Tongue (tissue), 2 donors: Measurements from ENCODE around the gene WDR54. TPM values are rescaled to one million over a fixed set of nuclear protein-coding genes. Genes with fewer than 3 reads are reported as not detected.
A peak's percentile ranks its signal among the peaks of the same experiment; 100 is the strongest.
"Not testable (repeated sequence)": the region's sequence is repeated elsewhere in the genome, so short reads cannot be mapped to it uniquely, and the experiment has no call there.

Experiments
- DNase-seq: peaks from one replicate; pipeline ENCODE4 v3.0.0-alpha.2; 2015
- total RNA-seq: library from RNA; depleted of rRNA; stranded (reverse); fragments of >200 nt; gene quantifications from one replicate; pipeline ENCODE4 v1.2.3, GENCODE V29; 2014

WDR54 gene
- total RNA-seq, 1 donor from 2014 or later: 11.2 TPM

DNA sequence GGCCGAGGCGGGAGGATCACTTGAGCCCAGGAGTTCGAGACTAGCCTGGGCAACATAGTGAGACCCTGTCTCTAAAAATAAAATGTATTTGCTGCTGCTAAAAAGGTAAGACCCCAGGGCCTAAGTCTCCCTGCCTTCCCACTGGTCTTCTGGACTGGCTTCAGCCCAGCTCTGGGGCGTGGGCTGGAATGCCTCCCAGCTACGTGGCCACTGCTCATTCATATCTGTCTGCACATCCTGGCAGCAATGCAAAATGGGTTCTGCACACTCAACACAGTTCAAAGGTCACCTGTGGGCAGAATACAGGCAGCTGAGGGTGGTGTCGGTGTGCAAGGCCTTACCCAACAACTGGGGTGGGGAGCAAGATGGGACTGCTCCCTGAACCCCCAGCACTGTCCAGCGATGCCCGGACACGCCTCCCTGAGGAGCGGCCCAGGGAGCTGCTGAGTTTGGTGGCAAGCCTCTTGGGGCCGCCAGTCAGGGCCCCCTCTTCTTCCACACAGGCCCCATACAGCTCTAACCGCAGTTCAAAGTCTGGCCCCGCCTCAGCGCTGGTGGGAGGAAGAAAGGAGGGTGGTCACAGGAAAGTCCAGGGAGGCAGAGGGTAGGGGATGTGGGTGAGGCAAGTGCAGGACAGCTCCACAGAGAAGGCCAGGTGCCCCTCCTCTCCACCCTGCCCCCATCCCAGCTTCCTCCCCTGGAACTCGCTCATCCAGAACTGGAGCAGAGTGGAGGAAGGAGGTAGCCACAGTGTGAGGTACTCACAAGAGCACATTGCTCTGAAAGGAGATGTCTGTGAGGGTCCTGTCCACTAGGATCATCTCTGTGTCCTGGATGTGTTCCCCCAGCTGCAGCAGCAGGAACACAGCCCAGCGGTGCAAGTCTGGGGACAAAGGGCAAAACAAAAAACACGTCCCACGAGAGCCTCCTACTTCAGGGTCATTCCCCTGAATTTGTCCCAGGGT lies 8.2 kb downstream of the WDR54 start:
- DNase-seq: no peak

DNA sequence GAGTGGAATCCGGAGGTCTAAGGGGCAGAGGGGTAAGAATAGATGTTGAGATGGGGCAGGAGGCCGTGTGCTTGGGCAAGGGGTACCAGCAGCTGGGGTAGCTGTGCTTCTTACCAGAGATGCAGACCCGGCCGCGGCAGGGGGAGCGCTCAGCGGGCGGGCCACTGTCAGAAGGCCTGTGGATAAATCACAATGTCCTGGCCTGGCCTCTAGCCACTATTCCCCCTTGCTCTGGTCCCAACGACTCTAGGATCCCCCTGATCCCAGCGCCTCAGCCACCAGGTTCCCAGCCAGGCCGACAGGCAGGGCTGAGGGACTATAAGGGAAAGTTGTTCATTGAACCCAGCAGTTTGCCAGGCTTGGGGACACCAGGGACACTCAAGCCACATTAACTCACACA lies 9.0 kb downstream of the WDR54 start:
- DNase-seq: no peak

- no peak for DNase-seq
Measured at GRCh38 chr2:74436111-74436805, 14.7 kb downstream of the WDR54 start.

GRCh38 chr2:74436848-74437695 lies 15.5 kb downstream of the WDR54 start:
- no peak for DNase-seq

DNA sequence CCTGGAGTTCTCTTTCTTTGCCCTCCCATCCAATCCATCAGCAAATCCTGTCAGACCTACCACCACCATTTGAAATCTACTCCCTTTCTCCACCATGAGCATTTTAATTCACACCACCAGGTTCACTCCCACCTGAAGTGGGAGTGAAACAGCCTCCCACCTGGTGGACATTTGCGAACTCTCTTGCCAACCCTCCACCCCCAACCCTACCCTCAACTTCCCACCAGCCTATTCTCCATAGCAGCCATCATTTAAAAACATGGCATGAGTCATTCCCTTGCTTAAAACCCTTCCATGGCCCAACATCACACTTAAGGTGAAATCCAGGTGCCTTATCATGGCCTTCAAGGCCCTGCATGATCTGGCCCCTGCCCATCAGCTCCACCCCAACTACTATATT lies 16.7 kb downstream of the WDR54 start:
- no peak for DNase-seq

DNA sequence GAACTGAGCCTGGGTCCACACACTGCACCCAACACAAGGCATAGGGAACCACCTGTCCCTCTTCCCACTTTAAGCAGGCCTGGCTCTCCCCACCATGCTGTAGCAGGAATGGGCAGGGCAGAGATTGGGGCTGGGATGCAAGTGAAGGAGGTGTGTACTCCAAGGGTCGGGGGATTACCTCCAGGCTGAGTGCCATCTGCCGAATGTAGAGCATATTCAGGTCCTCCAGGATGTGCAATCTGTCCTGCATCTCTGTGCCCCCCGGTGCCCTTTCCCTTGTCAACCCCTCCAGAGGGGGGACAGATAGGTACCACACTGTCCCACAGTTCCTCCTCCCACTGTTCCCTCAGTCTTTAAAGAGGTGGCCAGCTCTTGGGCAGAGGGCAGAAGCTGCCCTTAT lies 17.8 kb downstream of the WDR54 start:
- DNase-seq: no peak

DNA sequence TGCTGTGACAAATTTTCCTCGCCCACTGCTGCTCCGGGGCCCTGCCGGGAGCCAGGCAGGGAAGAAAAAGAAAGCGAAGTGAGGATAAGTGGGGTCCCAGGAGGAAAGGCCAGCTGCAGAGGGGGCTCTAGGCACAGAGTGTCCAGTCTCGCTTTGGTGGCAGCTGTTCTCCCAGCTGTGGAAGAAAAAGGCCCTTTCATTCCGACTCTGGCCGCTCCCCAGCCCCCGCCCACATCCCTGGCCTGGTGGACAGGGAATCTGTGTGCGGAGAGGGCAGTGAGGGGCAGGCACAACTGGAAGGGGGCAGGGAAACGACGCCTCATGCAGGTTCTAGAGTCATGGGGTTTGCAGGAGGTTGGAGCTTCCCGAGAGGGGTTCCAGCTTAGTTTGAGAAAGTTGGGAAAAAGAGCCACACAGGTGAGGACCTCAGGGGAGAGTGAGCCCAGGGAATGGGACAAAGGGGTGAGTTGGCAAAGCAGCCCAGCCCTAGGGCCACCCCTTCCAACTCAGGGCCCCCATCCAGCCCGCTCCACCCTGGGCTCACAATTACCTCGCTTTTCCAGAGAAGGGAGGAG lies 18.4 kb downstream of the WDR54 start:
- DNase-seq: peak; percentile 98

- DNase-seq: peak; percentile 98
Measured at GRCh38 chr2:74440378-74441169, 19.0 kb downstream of the WDR54 start.

GRCh38 chr2:74441170-74441689 lies 19.7 kb downstream of the WDR54 start:
- peak; percentile 44 for DNase-seq

GRCh38 chr2:74441690-74442482 lies 20.4 kb downstream of the WDR54 start, which contains the start of gene RTKN:
Gene RTKN, minus strand, starts transcription at chr2:74441937. Its CDS starts 121 bp downstream, at chr2:74441816.
- DNase-seq: peak; percentile 59

DNA sequence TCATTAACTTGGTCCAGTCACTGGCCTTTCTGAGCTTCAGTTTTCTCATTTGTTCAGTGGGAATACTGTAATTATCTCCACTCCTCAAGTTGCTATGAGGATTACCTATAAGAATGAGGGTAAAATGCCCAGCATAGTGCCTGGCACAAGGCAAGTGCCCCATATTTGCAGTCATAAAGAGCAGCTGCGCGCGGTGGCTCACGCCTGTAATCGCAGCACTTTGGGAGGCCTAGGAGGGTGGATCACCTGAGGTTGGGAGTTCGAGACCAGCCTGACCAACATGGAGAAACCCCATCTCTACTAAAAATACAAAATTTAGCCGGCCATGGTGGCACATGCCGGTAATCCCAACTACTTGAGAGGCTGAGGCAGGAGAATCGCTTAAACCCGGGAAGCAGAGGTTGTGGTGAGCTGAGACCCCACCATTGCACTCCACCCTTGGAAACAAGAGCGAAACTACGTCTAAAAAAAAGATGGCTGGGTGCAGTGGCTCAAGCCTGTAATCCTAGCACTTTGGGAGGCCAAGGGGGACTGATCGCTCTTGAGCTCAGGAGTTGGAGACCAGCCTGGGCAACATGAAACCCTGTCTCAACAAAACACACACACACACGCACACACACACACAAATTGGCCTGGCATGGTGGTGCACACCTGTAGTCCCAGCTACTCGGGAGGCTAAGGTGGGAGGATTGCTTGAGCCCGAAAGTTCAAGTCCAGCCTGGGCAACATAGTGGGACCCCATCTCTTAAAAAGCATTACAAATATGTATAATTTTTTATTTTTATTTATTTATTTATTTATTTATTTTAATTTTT lies 21.2 kb downstream of the WDR54 start:
- not testable (repeated sequence) for DNase-seq

DNA sequence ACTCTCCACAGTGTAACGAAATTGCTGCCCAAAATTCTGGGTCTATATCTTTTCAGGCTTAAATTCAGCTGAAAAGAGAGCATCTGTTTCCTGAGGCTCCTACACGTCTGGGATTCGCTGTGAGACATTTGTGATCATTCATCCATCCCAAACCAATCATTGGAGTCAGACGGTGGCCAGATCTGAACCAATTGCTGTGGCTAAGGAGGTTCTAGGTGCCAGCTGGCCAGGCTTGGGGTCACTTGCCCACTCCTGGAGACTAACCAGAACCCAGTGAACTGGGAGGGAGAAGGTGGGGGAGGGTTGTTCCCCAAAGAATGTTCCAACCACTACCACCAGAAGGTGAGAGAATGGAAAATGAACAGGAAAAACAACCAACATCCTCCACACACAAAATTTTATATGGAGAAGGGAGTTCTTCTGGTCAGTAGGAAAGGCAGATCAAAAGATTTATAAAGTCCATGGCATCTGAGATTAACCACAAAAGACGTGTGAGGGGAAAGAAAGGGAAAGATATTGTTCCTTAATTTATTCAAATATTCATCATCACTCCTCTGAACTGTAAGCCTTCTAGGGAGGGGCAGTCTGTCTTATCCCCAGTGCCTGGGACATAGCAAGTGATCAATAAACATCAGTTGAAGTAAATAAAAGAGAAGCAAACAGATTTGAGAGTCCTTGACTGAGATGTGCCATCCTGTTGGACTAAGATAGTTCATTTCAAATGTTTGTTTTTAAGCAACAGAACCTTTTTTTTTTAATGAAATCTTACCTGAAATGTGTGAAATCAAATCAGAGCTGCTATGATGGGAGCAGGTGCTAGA lies 23.2 kb downstream of the WDR54 start:
- DNase-seq: no peak

GRCh38 chr2:74447230-74447999 lies 25.9 kb downstream of the WDR54 start:
- DNase-seq: no peak

DNA sequence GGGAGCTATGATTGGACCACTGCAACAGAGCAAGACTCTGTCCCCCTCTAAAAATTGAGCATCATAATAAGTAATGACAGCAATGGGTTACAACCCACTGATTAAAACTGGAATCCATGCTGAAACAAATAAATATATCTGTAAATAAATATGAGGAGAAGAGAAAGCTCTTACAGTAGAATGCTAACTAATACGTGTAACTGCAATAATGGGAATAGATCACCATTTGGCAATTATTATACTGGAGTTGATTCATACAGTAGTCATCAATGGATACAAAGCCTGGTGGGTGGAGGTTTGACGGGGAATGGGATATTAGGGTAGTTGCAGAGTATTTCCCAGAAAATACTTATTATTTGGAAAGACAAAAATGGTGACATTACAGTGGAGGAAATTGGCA lies 27.2 kb downstream of the WDR54 start:
- no peak for DNase-seq

DNA sequence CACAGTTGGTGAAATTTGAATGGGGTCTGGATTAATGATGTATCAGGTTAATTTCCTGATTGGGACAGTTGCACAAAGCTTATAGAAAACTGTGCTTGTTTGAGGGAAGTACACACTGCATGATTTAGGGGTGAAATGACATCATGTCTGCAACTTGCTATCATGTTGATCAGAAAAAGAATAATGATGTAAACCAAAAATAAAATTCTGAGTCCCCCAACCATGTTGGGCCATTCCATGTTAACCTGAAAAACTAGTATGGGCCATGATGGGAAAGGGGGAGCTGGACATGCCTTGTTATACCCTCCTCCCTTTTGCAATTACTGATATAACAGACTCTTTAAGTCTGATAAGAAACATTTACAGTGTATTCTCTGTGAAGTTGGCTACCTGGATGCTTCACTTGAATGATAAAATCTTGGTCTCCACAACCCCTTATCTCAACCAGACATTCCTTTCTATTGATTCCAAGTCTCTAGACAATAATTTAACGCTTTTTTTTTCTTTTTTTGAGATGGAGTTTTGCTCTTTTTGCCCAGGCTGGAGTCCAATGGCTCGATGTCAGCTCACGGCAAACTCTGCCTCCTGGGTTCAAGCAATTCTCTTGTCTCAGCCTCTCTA lies 29.1 kb downstream of the WDR54 start:
- no peak for DNase-seq

- peak; percentile 99 for DNase-seq
Measured at GRCh38 chr2:74454654-74455511, 33.4 kb downstream of the WDR54 start, which contains the start of gene INO80B. Gene INO80B, plus strand, starts transcription at chr2:74455087. Its CDS starts 30 bp downstream, at chr2:74455117.
